Thyroid gland (tissue), 4 donors: ENCODE results near the gene SCAMP4. TPM values are rescaled to one million over a fixed set of nuclear protein-coding genes. Genes with fewer than 3 reads are reported as not detected.

Experiments used
- DNase-seq, 2 donors: peaks; one replicate each; pipeline ENCODE4 v3.0.0-alpha.2; 2019
- H3K27ac ChIP-seq, 3 donors: fragments of 200-600 bp; sonication (generic); 1 replicate in 2 of 3; 2 replicates in 1 of 3; pipeline ENCODE4 v1.5.1; 2016 to 2019; ENCODE audit warnings: mild to moderate bottlenecking in 1 of 3, moderate library complexity in 1 of 3
- H3K27me3 ChIP-seq: fragments of 200-600 bp; sonication (generic); one replicate; pipeline ENCODE4 v1.5.1; 2019
- H3K36me3 ChIP-seq, 2 donors: fragments of 200-600 bp; sonication (generic); one replicate each; pipeline ENCODE4 v1.5.1; 2016 to 2019
- H3K4me1 ChIP-seq, 2 donors: fragments of 200-600 bp; sonication (generic); one replicate each; pipeline ENCODE4 v1.5.1; 2017 to 2019
- H3K4me3 ChIP-seq, 3 donors: fragments of 200-600 bp; sonication (generic); replicated peaks in 1 of 3; 1 replicate in 2 of 3; 2 replicates in 1 of 3; pipeline ENCODE4 v1.5.1; 2016; ENCODE audit warnings: mild to moderate bottlenecking in 1 of 3
- H3K9me3 ChIP-seq: fragments of 200-600 bp; sonication (generic); one replicate; pipeline ENCODE4 v1.5.1; 2017
- CTCF ChIP-seq, 6 experiments: fragments of 200-600 bp in 3 of 6; fragments of 450-650 bp in 3 of 6; sonication (generic) in 3 of 6; IDR thresholded peaks; one replicate each; pipeline ENCODE4 v1.5.1; 2016 to 2019; ENCODE audit warnings: antibody characterized with exemption in 6 of 6, mild to moderate bottlenecking in 2 of 6, inconsistent platforms in 1 of 6, moderate library complexity in 1 of 6
- POLR2A ChIP-seq, 2 donors: fragments of 450-650 bp; IDR thresholded peaks; one replicate each; pipeline ENCODE4 v1.6.1; 2017; ENCODE audit warnings: antibody characterized with exemption in 2 of 2, mild to moderate bottlenecking in 2 of 2, moderate library complexity in 1 of 2
- WGBS, 2 donors: methylation state at CpG; one replicate each; pipeline ENCODE4 v1.1.5; 2017; 5-methylcytosine and 5-hydroxymethylcytosine counted together
- intact Hi-C: fragments of 100-400 bp; cut with DNase I; formaldehyde crosslinking; loops from one replicate; pipeline ENCODE4 v1.15.1; 2023
- total RNA-seq, 4 donors: library from RNA; depleted of rRNA; stranded (reverse); fragments of >200 nt; gene quantifications; one replicate each; pipeline ENCODE4 v1.2.3, GENCODE V29; 2016

Gene SCAMP4
- total RNA-seq, 4 donors from 2014 or later: 69.5 to 269 (median 137) TPM

GRCh38 chr19:1954532-1954933, 49.3 kb downstream of the SCAMP4 start:
- Histone ChIP-seq H3K36me3 (no peaks in the 10 kb centered on the region), H3K4me1 (no peaks in the 10 kb centered on the region), H3K9me3 (no peaks in the 10 kb centered on the region), H3K27ac (no peak overlapping the region), H3K27me3 (no peaks in the 10 kb centered on the region), H3K4me3 (no peak overlapping the region)
- TF ChIP-seq POLR2A (IDR thresholded peaks at IDR 0.05) (no peak), CTCF (IDR thresholded peaks at IDR 0.05) (no peak)
- no peak for DNase-seq
- intact Hi-C loops: no loop called here
- WGBS, 2 donors: 87 to 96% methylated on average over 9 to 15 of the region's 15 CpGs

GRCh38 chr19:1955171-1956121, 50.2 kb downstream of the SCAMP4 start:
- Histone ChIP-seq H3K27ac (no peak overlapping the region), H3K36me3 (no peaks in the 10 kb centered on the region), H3K9me3 (no peaks in the 10 kb centered on the region), H3K4me1 (no peaks in the 10 kb centered on the region), H3K27me3 (no peaks in the 10 kb centered on the region), H3K4me3 (no peak overlapping the region)
- no peak for TF ChIP-seq POLR2A (IDR thresholded peaks at IDR 0.05)
- TF ChIP-seq CTCF (IDR thresholded peaks at IDR 0.05): no peak
- intact Hi-C loops: no loop called here
- DNase-seq: no peak
- WGBS, 2 donors: 79 to 93% methylated on average over 6 to 22 of the region's 51 CpGs

GRCh38 chr19:1956122-1956494, 50.9 kb downstream of the SCAMP4 start:
- no peak for DNase-seq
- WGBS, 2 donors: 94 to 95% methylated on average over 12 of the region's 12 CpGs
- Histone ChIP-seq H3K27me3 (no peaks in the 10 kb centered on the region), H3K4me1 (no peaks in the 10 kb centered on the region), H3K4me3 (no peak overlapping the region), H3K27ac (no peak overlapping the region), H3K9me3 (no peaks in the 10 kb centered on the region), H3K36me3 (no peaks in the 10 kb centered on the region)
- intact Hi-C loops: no loop called here
- TF ChIP-seq CTCF (IDR thresholded peaks at IDR 0.05) (no peak), POLR2A (IDR thresholded peaks at IDR 0.05) (no peak)

GRCh38 chr19:1956868-1957492, 51.8 kb downstream of the SCAMP4 start:
- intact Hi-C loops: no loop called here
- no peak for DNase-seq
- Histone ChIP-seq H3K36me3 (no peaks in the 10 kb centered on the region), H3K4me3 (no peak overlapping the region), H3K4me1 (no peaks in the 10 kb centered on the region), H3K27ac (no peak overlapping the region), H3K27me3 (no peaks in the 10 kb centered on the region), H3K9me3 (no peaks in the 10 kb centered on the region)
- 80 to 85% methylated on average over 23 to 28 of the region's 28 CpGs for WGBS, 2 donors
- TF ChIP-seq POLR2A (IDR thresholded peaks at IDR 0.05): no peak
- TF ChIP-seq CTCF (IDR thresholded peaks at IDR 0.05): no peak
